Stimulated activated CD8-positive, alpha-beta memory T cell treated with anti-CD3 and anti-CD28 coated beads, Interleukin-15, amount 100 ng/mL, for 48 hours (primary cell): ENCODE measurements around the gene GABBR1.
A peak's percentile ranks its signal among the peaks of the same experiment; 100 is the strongest.

Experiments
- DNase-seq, 2 donors: peaks; one replicate each; pipeline ENCODE4 v3.0.0-alpha.2; 2020; ENCODE audit warnings: low read depth in 2 of 2

GABBR1 gene

GRCh38 chr6:29527564-29527963, 105.4 kb downstream of the GABBR1 start:
- no peak for DNase-seq

GRCh38 chr6:29527126-29527525, 105.9 kb downstream of the GABBR1 start:
- DNase-seq, result no peak

- DNase-seq, result no peak
These were observed 107.7 kb downstream of the GABBR1 start for GRCh38 chr6:29525311-29525639.

- no peak for DNase-seq
These were observed 108.3 kb downstream of the GABBR1 start for GRCh38 chr6:29524444-29525310.

- DNase-seq, result no peak
These were observed 108.9 kb downstream of the GABBR1 start for GRCh38 chr6:29524044-29524443.

GRCh38 chr6:29522227-29522626, 110.8 kb downstream of the GABBR1 start:
- no peak for DNase-seq

- DNase-seq, result no peak
These were observed 111.8 kb downstream of the GABBR1 start for GRCh38 chr6:29521006-29521680.

- no peak for DNase-seq
These were observed 112.8 kb downstream of the GABBR1 start for GRCh38 chr6:29520232-29520631.

- DNase-seq, result no peak
These were observed 113.5 kb downstream of the GABBR1 start for GRCh38 chr6:29519291-29520010.

GRCh38 chr6:29517728-29518440, 115.1 kb downstream of the GABBR1 start:
- no peak for DNase-seq

- DNase-seq, result no peak
These were observed 115.7 kb downstream of the GABBR1 start for GRCh38 chr6:29517245-29517644.

GRCh38 chr6:29516108-29516507, 116.9 kb downstream of the GABBR1 start:
- peak; percentile 9 to 13 for DNase-seq

GRCh38 chr6:29510746-29511300, 122.2 kb downstream of the GABBR1 start:
- no peak for DNase-seq

GRCh38 chr6:29510202-29510601, 122.8 kb downstream of the GABBR1 start:
- no peak for DNase-seq
